SU-DHL-6 (cell line): ENCODE data around the gene CTNNA2.

Source experiments
- H2AFZ ChIP-seq: fragments of 200-600 bp; sonication (generic); 2 replicates; pipeline ENCODE4 v1.6.1; 2014; ENCODE audit warnings: low read depth, mild to moderate bottlenecking, moderate library complexity, mixed read lengths, antibody characterized with exemption, low read length; ENCODE audit not compliant: severe bottlenecking
- H3F3A ChIP-seq: fragments of 200-600 bp; shearing (Covaris generic); 2 replicates; pipeline ENCODE4 v1.6.0; 2016; ENCODE audit warnings: antibody characterized with exemption, mild to moderate bottlenecking; ENCODE audit not compliant: insufficient read depth
- H3K27ac ChIP-seq: fragments of 200-600 bp; sonication (generic); 2 replicates; pipeline ENCODE4 v1.5.1; 2016; ENCODE audit warnings: low read depth, mild to moderate bottlenecking, low read length, moderate library complexity, mixed read lengths
- H3K27me3 ChIP-seq: fragments of 200-600 bp; sonication (generic), shearing (Covaris generic); 2 replicates; pipeline ENCODE4 v1.6.0; 2014; ENCODE audit warnings: mild to moderate bottlenecking, low read length
- H3K36me3 ChIP-seq: fragments of 200-600 bp; sonication (generic); 2 replicates; pipeline ENCODE4 v1.6.1; 2014; ENCODE audit warnings: mild to moderate bottlenecking, low read length, mixed read lengths
- H3K4me2 ChIP-seq: fragments of 300-600, 200-600 bp; shearing (Covaris generic), sonication (generic); 2 replicates; pipeline ENCODE4 v1.6.0; 2014; ENCODE audit warnings: low read length, low read depth, mild to moderate bottlenecking; ENCODE audit not compliant: poor library complexity, severe bottlenecking
- H3K4me3 ChIP-seq: fragments of 200-600 bp; sonication (generic); 2 replicates; pipeline ENCODE4 v1.5.1; 2014; ENCODE audit warnings: antibody characterized with exemption, low read length, mild to moderate bottlenecking, mixed read lengths; ENCODE audit not compliant: insufficient read depth, poor library complexity, severe bottlenecking
- H3K79me2 ChIP-seq: fragments of 200-600 bp; sonication (generic); 2 replicates; pipeline ENCODE4 v1.6.1; 2014; ENCODE audit warnings: mild to moderate bottlenecking, low read length, moderate library complexity; ENCODE audit not compliant: insufficient read depth
- H3K9ac ChIP-seq: fragments of 200-600 bp; sonication (generic); 2 replicates; pipeline ENCODE4 v1.7.0; 2014; ENCODE audit warnings: mild to moderate bottlenecking, low read length
- H3K9me2 ChIP-seq: fragments of 200-600 bp; sonication (generic); replicated peaks from 2 replicates; pipeline ENCODE4 v1.6.1; 2014; ENCODE audit warnings: low read length; ENCODE audit not compliant: insufficient read depth
- H3K9me3 ChIP-seq: fragments of 200-600 bp; sonication (generic); 2 replicates; pipeline ENCODE4 v1.6.1; 2014; ENCODE audit warnings: low read length, mixed read lengths; ENCODE audit not compliant: insufficient read depth
- H4K20me1 ChIP-seq: fragments of 200-600 bp; sonication (generic); 2 replicates; pipeline ENCODE4 v1.6.1; 2014; ENCODE audit warnings: low read depth, mild to moderate bottlenecking, antibody characterized with exemption, low read length, moderate library complexity, mixed read lengths
- EZH2phosphoT487 ChIP-seq: fragments of 200-600 bp; sonication (generic), shearing (Covaris generic); conservative IDR thresholded peaks from 2 replicates; pipeline ENCODE4 v1.6.1; 2018; ENCODE audit warnings: mild to moderate bottlenecking, antibody characterized with exemption, low read length, moderate library complexity, mixed read lengths
- TF ChIP-seq, protein P1 (sequence below): fragments of 200-600 bp; sonication (generic); IDR thresholded peaks from one replicate; pipeline ENCODE4 v1.5.1; 2017; ENCODE audit warnings: antibody characterized with exemption, mild to moderate bottlenecking, low read length, moderate library complexity; ENCODE audit not compliant: insufficient read depth, poor library complexity, severe bottlenecking

Gene CTNNA2

DNA sequence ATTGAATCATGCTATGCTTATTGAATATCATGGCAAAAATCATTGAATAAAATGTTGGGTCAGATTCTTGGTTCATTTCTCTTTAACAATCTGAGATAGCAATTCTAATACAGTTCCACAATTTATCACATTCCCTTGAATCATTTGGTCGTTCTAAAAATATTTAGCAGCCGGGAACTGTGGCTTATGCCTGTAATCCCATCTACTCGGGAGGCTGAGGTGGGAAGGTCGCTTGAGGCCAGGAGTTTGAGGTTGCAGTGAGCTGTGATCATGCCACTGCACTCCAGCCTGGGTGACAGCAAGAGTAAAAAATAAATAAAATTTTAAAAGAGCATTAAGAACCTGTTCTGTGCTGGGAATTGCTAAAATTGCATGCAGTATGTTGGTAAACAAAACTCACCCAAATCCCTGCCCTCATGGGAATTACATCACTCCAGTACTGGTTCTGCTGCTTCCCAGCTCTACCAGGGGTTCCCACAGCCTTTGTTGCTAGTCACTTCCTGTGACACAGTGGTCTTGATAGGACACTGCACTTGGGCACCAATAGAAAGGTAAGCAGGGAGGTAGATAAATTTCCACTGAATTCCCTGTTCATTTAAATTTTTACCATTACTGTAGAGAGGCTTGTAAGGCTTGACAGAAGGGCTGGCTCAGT lies 200.4 kb downstream of the CTNNA2 start:
- Histone ChIP-seq H3K27me3 (no peaks in the 10 kb centered on the region), H3K9ac (no peak overlapping the region), H3F3A (no peaks in the 10 kb centered on the region), H4K20me1 (no peaks in the 10 kb centered on the region), H3K79me2 (no peaks in the 10 kb centered on the region), H3K4me3 (no peak overlapping the region), H3K9me2 (no peaks in the 10 kb centered on the region; the same call in 1 of the 2 replicates), H3K36me3 (no peaks in the 10 kb centered on the region), H3K9me3 (no peaks in the 10 kb centered on the region), H3K4me2 (no peak overlapping the region), H3K27ac (no peak overlapping the region), H2AFZ (no peak overlapping the region)
- no peak for TF ChIP-seq EZH2phosphoT487
- TF ChIP-seq, protein P1, sequence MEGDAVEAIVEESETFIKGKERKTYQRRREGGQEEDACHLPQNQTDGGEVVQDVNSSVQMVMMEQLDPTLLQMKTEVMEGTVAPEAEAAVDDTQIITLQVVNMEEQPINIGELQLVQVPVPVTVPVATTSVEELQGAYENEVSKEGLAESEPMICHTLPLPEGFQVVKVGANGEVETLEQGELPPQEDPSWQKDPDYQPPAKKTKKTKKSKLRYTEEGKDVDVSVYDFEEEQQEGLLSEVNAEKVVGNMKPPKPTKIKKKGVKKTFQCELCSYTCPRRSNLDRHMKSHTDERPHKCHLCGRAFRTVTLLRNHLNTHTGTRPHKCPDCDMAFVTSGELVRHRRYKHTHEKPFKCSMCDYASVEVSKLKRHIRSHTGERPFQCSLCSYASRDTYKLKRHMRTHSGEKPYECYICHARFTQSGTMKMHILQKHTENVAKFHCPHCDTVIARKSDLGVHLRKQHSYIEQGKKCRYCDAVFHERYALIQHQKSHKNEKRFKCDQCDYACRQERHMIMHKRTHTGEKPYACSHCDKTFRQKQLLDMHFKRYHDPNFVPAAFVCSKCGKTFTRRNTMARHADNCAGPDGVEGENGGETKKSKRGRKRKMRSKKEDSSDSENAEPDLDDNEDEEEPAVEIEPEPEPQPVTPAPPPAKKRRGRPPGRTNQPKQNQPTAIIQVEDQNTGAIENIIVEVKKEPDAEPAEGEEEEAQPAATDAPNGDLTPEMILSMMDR = no peak

DNA sequence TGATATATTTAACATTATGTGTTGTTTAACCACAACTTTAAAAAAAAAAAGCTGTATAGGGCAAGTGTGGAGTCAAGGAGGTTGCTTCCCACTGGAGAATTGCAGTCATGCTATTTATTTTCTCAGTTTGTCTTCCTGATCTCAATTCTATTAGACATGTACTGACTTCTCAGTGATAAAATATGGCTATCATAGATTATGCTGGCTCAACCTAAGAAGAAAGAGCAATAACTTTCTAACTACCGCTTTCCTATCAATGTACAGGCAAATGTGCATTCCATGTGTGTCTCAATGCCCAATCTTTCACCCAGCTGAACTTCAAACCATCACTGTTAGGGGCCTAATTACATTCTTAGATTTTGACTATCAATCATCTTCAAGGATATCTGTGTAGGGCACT lies 201.4 kb downstream of the CTNNA2 start:
- Histone ChIP-seq H3K9ac (no peak overlapping the region), H3K4me2 (no peak overlapping the region), H2AFZ (no peak overlapping the region), H3K27me3 (no peaks in the 10 kb centered on the region), H3K36me3 (no peaks in the 10 kb centered on the region), H3K9me3 (no peaks in the 10 kb centered on the region), H3K79me2 (no peaks in the 10 kb centered on the region), H3F3A (no peaks in the 10 kb centered on the region), H3K27ac (no peak overlapping the region), H3K4me3 (no peak overlapping the region), H3K9me2 (no peaks in the 10 kb centered on the region; the same call in 1 of the 2 replicates), H4K20me1 (no peaks in the 10 kb centered on the region)
- TF ChIP-seq, protein P1 = no peak
- TF ChIP-seq EZH2phosphoT487 = no peak

DNA sequence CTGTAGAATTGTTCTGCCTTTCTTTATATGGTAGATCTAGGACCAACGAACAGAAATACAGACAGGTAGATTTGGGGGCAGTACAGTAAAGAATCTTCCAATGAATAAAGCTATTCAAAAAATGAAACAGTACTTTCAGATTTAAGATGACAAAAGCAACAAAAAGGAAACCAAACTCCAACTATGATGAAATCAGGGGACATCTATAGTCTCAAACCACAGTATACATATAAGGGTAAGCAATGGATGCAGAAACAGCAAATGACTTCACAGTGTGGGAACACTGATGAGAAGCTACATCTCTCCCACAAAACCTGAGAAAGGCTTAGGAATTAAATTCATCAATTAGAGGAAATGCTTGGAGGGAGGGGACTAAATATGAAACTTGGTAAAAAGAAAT lies 202.5 kb downstream of the CTNNA2 start:
- no peaks in the 10 kb centered on the region; the same call in 1 of the 2 replicates for H3K9me2 ChIP-seq
- H3K9ac ChIP-seq = no peak overlapping the region
- TF ChIP-seq, protein P1 = no peak
- no peak for TF ChIP-seq EZH2phosphoT487
- no peaks in the 10 kb centered on the region for H3K27me3 ChIP-seq
- no peak overlapping the region for H3K27ac ChIP-seq
- no peak overlapping the region for H3K4me2 ChIP-seq
- no peaks in the 10 kb centered on the region for H3F3A ChIP-seq
- no peaks in the 10 kb centered on the region for H3K79me2 ChIP-seq
- no peak overlapping the region for H3K4me3 ChIP-seq
- no peaks in the 10 kb centered on the region for H3K36me3 ChIP-seq
- H2AFZ ChIP-seq = no peak overlapping the region
- no peaks in the 10 kb centered on the region for H4K20me1 ChIP-seq
- H3K9me3 ChIP-seq = no peaks in the 10 kb centered on the region
